Measurements from ENCODE around the gene KLK11.

Gene KLK11, protein sequence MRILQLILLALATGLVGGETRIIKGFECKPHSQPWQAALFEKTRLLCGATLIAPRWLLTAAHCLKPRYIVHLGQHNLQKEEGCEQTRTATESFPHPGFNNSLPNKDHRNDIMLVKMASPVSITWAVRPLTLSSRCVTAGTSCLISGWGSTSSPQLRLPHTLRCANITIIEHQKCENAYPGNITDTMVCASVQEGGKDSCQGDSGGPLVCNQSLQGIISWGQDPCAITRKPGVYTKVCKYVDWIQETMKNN

DNA sequence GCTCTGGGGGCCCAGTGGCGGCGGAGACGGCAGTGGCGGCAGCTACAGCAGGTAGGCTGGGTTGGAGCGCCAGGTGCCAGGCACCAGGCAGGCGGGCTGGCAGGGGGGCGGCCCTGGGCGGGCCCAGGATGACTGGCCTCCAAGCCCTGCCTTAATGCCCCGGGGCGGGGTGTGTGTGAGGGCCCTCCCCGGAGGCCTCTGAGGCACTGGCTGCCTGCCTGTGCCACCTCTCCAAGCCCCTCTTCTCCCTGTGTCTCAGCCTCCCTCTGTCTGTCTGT is at the start of gene KLK11:
Gene KLK11, minus strand, starts transcription at position 63 of the 278 bp plus-strand sequence. CDS start 985 bp downstream, outside the sequence.
- no peak for DNase-seq

DNA sequence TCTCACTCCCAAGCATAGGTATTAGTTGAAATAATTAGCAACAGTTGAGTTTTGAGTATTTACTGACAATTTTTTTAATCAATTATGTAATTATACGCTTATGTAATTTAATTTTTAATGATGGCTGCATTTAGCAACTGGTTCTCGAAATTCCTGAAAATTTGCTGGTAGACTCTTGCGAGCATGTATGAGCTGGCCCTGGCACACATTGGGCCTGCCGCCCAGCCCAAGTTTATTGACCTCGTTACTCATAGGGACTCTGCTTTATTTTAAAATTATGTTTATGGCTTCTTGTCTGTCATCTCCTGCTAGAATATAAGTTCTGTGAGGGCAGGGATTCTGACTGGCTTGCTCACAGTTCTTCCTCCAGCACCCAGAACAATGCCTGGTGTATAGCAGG is 49.6 kb upstream of the KLK11 start:
- no peak for DNase-seq

DNA sequence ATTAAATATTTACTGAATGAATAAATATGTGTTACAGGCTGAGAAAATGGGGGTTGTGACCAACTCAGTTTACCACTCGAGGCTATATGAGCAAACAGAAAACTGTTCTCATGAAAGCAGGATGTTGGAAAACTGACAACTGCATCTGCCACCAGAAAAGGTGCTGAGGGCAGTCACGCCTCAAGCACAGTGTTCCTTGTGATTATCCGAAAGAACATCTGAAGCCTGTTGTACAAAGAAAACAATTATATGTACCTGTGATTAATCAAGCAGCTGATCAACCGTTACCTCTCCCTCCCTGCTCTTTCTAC is 44.6 kb upstream of the KLK11 start:
- no peak for DNase-seq

DNA sequence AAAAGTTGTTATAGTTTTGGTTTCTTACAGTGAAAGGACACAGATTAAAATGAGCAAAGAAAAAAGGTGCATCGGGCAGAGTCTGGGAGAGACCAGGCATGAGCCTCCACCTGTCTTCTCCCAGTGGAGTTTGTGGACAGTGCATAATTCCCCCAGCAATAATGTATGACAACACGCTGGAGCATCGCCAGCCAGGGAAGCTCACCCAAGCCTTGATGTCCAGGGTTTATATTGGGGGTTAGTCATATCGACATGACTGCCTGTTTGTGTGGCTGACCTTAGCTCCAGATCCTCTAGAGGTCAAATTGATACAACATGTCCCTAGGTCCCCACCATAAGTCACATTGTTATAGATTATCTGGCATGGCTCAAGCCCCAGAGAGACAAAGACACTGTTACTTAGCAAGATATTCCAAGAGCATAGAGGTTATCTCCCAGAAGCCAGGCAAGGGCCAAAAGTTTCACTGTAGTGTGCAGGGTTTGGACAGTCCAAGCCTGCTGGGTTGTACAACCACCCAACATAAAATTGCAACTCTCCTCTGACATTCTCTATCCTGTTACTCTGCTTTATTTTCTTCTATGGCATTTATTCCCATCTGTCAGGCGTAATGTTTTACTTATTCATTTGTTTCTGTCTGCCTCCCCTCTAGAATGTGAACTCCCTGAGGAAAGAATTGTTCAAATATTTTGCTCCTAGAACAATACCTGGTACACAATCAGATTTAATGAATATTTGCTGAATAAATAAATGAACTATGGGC is 44.1 kb upstream of the KLK11 start:
- no peak for DNase-seq

DNA sequence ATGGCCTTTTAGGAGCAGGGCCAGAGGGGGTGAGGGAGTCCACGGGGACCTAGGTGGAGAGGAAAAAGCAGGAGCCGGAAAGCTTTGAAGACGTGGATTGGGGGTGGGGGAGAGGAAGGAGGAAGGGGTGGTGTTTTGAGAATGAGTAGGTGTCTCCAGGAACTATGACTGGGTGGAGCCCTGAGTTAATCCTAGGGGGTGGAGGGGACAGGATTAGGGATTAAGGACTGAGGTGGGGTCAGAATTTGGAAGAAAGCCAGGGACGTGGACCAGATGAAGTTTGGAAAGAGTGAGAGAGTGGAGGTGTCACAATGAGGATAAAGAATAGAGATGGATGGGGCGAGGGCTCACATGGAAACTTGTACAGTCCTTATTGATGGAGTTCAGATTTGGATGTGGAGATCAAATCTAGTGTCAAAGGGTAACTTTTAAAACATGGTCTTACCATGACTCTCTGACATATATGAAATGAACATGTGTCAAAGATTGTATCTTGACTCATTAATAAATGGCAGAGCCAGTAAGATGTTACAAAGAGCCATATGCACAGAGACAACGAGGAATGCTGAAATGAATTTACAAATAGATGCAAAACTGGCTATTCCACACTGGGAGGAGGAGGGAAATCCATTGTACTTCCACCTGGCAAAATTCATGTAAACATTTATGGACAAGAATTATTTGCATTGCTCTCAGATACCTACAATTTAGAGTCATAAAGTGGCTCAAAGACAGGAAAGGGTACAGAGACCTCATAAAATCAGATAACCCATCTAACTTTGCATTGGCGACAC is 40.2 kb upstream of the KLK11 start:
- DNase-seq, result no peak

DNA sequence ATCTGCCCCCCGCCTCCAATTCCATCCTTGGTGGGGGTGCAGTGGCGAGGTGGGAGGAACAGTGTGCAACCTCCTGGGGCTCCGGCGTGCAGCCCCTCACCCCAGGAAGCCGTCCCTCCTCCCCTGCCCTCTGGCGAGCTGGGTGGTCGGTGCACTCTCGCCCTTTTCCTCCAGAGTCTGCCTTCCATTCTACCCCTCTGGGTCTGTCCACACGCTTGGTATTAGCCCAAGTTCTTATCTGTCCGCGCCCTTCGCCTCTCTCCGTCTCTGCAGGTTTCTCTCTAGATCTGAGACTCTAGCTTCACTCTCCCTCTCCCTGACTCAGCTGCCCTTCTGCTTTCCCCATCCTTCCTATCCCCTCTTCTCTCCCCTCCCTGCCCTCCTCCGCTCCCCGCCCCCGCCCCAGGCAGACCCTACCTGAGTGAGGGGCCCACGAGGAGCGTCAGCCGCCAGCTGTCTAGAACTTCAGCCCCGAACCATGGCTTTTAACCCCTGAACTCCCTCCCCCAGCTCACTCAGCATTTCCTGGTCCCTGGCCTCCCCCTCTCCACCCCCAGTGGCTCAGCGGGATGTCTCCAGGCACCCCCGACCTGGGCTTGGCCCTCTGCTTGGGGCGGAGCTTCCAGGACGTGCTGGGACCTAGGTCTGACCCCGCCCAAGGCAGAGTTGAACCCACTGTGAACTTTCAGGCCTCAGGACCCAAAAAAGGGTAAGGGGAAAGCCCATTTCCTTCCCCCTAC is 39.0 kb upstream of the KLK11 start:
- no peak for DNase-seq

DNA sequence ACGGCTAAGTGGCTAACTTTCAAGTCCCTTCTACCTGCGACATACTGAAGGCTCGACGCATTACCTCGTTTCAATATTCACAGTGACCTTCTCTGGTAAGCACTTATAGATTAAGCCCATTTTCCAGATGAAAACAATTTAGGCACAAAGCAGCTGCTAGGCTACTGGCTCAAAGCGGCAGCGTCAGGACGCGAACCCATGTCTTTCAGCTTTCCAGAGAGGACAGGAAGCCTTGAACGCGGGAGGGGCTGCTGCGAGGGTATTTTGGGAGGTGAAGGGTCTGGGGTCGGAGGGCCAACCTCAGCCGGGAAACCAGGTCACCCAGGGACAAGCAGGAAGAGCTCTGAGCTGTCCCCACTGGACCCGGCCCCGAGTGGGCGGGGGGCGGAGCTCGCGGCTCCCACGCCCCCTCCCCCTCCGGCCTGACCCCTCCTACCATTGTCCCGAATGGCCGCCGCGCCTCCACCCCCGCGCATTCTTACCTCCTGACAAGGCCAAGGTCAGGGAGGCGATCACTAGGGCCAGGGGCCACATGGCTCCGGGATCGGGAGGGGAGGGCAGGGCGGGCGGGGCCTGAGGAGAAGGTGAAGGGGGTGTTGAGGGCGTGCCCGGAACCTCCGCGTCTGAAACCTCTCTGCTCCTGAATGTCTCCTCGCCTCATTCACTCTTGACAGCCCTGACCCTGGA is 38.3 kb upstream of the KLK11 start, which contains the start of gene KLK13:
Gene KLK13, minus strand, starts transcription at position 559 of the 687 bp plus-strand sequence. Its CDS starts 25 bp downstream, at position 534.
- DNase-seq, result no peak

DNA sequence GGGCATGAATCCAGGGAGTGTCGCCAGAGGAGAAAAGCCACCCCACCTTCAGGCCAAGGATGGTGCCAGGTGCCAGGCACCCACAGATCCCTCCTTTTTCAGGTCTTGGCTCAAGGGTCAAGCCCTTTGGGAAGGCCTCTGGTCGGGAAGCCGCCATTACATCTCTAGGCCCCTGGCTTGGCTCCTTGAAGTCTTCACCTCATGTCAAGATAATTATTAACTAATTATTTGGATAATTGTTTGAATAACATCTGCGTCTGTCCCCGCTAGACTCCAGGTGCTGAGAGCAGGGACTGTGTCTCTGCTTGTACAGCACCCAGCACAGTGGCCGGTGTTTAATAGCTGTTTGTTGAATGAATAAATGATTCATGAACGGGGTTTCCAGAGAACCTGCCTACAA is 37.2 kb upstream of the KLK11 start:
- no peak for DNase-seq

DNA sequence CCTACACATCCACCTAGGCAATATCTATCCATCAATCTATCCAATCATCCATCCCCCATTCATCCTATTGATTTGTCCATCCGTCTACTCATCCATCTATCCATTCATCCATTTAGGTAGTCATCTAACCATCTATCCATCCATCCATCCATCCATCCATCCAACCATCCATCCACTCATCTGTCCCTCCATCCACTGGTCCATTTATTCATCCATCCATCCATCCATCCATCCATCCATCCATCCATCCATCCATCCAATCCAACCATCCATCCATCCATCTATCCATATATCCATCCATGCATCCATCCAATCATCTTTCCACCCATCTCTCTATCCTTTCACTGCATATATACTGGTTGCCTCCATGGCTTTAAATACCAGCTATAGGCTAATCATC is 34.6 kb upstream of the KLK11 start:
- DNase-seq, result no peak

DNA sequence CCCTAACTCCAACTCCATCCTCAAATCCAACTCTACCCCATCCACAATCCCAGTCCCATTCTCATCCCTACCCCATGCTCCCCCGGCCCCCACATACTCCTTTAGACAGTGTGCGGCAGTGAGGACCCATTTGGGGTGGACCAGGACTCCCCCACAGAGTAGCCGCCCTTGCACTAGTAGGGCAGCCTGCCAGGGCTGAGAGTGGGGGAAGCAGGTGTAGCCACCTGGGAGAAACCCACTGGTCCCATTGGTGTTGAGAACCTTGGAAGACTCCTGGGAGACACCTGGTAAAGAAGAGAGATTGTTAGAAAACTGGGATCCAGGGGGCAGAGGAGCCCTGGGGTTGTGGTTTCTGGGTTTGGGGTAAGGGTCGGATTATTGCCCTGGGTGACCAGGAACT is 33.9 kb upstream of the KLK11 start:
- DNase-seq, result no peak

DNA sequence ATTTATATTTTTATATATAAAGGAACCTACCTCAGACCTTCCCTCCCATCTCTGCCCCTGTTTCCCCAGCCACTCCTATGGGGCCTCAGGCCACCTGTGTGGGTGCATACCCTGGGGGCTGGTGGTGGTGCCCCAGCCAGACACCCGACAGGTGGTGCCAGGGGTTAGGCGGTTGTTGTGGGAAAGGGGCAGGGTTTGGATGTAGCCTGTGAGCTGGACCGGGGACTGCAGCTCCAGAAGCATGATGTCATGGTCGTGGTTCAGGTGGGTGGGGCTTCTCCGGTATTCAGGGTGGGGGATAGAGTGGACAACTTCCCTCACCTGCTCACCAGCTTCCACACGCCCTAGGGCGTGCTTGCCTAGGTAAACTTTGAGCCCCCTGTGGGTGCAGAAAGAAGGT is 33.3 kb upstream of the KLK11 start:
- no peak for DNase-seq

DNA sequence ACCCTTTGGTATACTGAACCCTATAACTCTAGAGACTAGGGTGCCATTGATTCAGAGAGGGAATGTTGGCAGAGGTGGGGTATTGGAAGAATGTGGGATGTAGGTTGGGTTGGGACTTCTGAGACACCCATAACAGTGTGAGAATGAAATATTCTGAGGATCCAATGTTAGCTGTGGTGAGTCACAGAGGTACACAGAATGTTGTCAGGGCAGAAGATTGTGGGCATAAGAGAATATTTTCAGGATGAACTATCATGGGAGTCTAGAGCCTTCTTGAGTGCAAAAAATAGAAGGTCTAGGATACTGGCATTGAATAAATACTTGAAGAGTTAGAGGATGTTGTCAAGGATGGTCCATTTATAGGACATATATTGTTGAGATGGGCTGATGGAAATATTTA is 29.4 kb upstream of the KLK11 start:
- no peak for DNase-seq

DNA sequence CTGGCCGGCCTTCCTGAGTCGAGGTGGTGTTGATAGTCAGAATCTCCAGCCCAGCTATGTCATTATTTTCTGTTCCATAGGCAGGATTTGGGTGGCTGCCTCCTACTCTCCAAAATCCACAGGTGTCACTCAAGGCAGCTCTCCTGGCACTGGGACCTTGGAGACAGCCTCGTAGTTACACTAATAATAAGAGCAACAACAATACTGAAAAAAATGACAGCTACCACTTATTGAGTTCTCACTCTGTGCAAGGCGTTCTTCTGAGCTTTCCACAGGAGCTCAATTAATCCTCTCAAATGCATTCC is 20.6 kb upstream of the KLK11 start:
- no peak for DNase-seq

DNA sequence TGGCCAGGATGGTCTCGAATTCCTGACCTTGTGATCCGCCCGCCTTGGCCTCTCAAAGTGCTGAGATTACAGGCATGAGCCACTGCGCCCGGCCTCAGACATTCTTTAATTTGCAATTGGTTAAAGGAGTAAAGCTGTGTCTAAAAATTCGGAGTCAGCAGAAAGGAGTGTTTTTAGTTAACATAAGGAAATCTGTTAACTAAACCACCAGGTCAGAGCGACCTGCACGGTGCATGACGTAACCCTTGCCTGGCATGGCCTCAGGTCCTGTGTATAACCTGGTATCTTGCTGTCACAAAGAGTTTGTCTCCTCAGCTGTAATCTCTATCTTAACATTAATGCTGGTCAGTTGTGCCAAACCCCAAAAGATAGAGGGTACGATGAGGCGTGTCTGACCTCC is 17.9 kb upstream of the KLK11 start:
- no peak for DNase-seq

DNA sequence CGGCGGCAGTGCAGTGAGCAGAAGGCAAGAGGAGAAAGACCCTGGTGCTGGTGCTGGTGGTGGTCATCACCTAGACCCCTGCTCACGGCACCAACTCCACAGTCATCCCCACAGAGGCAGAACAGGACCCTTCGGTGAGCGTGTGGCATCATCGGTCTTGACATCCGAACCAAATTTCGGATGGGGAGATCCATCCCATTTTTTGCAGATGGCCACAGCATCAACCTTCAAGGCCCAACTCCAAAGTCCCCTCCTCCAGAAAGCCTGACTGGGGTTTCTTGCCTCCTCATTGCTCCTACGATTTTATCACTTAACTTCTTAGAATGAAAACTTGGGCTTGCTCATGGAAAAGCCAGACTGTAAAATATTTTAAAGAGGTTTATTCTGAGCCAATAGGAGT is 17.1 kb upstream of the KLK11 start:
- DNase-seq, result no peak

DNA sequence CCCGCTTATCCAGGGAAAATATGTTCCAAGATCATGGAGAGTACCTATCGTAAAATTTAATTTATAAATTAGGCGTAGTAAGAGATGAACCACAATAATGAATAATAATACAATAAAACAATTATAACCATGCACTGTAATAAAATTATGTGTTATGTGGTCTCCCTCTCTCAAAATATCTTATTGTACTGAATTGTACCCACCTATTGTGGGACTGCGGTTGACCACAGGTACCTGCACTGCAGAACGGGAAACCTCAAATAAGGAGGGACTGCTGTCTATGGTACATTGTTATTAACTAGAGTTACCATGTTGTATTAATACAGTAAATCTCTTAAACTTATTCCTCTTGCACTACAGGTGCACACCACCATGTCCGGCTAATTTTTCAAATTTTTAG is 13.7 kb upstream of the KLK11 start:
- no peak for DNase-seq

DNA sequence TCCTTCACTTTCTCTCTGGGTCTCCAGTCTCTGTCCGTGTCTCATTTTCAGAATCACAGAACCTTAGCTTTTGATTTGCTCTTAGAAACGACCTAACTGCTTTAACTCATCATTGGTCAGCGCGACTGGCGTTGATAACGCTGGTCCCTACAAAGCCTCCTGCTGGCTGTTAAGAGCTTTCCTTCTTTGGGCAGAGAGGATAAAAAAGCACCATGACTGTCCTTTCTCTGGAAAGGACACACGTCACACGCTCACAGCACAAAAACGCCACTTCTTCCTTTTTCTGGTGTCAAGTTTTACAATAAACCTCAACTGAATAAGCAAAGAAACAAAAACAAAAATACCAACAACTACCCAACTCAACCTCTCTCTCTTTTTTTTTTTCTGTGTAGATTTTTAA is 10.1 kb upstream of the KLK11 start:
- DNase-seq, result no peak

DNA sequence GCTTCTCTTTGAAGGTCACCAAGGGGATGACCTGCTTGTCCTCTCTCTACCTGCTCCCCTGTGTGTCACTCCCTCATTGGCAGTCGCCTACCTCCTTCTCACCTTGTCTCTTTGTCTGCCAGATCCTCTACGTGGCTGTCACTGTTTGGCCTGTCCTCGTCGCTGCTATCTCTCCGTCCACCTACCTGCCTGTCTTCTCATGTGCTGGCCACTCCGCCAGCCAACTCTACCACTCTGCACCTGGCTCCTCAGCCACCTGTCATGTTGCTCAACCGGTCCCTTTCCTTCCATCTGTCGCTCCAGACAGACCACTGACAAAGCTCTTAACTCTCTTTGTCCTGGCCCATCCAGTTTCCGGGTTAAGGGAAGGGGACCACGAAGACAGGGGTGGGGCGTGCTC is 8.3 kb upstream of the KLK11 start, which contains the start of gene KLK12:
Gene KLK12, minus strand, starts transcription at position 299 of the 400 bp plus-strand sequence. CDS start 381 bp downstream, outside the sequence.
- no peak for DNase-seq

DNA sequence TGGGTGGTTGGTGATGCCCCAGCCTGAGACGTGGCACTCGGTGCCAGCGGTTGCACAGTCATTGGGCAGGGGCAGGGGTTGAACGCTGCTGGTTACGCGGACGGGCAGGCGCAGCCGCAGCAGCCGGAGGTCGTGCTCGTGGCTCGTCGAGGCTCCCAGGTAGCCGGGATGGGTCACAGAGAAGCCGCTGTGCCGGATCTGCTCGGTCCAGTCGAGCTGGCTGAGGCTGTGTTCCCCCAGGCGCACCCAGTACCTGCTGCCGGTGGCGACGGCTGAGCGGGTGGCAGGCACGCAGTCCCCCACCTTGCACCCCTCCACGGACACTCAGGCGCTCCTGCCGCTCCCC is 5.4 kb upstream of the KLK11 start:
- DNase-seq, result no peak

DNA sequence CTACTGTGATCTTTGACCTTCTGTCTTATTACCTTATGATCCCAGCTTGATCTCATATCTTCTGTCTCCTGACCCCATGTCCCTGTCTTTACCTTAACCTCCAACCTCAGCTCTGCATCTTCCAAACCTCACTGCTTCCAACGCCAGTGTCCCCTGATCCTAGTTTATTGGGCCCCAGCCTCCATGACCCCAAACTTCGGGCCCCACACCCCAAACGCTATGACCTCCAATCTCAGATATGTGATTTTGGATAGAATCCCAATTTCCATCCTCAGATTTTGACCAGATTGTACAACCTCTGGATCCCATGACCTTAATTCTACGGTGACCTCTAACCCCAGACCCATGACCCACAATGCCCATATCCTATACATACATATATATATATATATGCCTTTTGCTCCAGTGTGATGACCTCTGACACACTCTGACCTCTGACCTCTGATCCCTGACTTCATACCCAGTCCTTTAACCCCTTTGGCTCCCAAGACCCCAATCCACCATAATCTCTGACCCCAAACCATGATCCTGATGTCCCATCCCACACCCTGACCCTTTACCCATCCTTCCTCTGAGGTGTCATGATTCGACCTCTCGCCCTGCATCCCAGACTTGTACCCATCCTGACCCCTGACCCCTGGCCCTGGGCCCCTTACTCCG is 4.9 kb upstream of the KLK11 start:
- no peak for DNase-seq

DNA sequence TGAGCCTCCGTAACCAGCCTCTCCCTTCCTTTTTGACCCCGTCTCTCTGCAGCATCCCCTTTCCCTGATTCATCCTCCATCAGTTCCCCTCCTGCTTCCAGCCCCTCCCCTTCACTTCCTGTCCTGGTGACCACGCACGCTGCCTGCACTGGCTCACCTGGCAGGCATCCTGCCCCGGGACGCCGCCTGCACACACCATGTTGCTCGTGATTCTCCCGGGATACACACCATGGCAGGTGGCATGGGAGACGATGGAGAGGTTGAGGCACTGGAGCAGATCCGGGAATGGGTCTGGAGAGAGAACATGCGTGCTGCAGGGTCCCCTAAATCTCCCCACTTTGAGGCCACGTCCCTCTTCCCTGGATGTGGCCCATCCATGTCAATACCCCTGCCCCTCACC is 4.2 kb upstream of the KLK11 start:
- no peak for DNase-seq

DNA sequence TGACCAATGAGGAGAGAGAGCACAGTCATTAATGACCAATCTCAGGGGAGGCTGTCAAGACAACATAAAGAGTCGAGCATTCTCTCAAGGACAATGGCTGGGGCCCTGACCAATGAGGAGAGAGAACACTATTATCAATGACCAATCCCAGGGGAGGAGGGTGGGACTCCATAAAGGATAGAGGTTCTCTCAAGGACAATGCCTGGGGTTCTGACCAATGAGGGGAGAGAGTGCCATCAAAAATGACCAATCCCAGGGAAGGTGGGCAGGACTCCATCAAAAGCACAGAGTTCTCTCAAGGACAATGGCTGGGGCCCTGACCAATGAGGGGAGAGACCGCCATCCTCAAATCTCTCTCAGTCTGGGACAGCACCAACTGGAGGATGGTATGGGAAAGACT is 3.3 kb upstream of the KLK11 start:
- DNase-seq, result no peak

DNA sequence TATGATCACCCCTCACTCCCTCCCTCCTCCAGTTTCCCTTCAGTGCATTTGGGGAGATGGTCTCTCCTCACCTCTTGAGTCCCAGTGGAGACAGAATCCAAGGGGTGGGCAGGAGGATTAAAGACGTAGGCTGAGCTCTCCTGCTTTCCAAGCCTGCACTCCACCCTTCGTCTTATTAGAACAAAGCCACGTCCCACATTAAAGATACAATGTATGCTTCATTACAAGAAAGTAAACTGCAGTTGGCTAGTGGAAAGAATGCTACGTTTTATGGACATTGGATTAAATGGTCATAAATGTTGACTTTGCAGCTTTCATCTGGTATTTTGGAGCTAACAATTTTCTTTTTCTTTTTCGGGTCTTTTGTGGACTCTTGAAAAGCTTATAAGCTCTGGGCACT is 1.5 kb upstream of the KLK11 start:
- no peak for DNase-seq

Data from OCI-M1 (cell line).